H1 (cell line): ENCODE measurements around the gene AKR1C3. TPM values are rescaled to one million over a fixed set of nuclear protein-coding genes. Genes with fewer than 3 reads are reported as not detected.

Experiments used
- CTCF ChIA-PET: fragments of 300-600 bp; sonication (Branson Sonifier 250); formaldehyde crosslinking; loops from one replicate; lab custom pipeline; 2021; ENCODE audit not compliant: partially characterized antibody; lab: Charles Lee
- POLR2A ChIA-PET: fragments of 300-600 bp; sonication (Branson Sonifier 250); formaldehyde crosslinking; loops from one replicate; lab custom pipeline; 2021; ENCODE audit warnings: inconsistent platforms; ENCODE audit not compliant: partially characterized antibody; lab: Charles Lee
- DNase-seq, 2 experiments: peaks; one replicate each; pipeline versions ENCODE4 v3.0.0 to v3.0.0-alpha.2; 2010 to 2022; ENCODE audit warnings: low spot score in 2 of 2, low read depth in 1 of 2, mixed read lengths in 1 of 2
- FAIRE-seq: peaks from 2 replicates; lab custom pipeline; 2011; peaks lifted over from hg19 to GRCh38; lab: Jason Lieb, UNC
- H2AFZ ChIP-seq: 2 replicates; pipeline ENCODE4 v1.8.1; 2012; ENCODE audit warnings: low read length, inconsistent platforms
- H2AK5ac ChIP-seq: 2 replicates; pipeline ENCODE4 v1.6.1; 2013; ENCODE audit warnings: low read depth, low read length
- H2BK120ac ChIP-seq: replicated peaks from 2 replicates; pipeline ENCODE3; 2013; ENCODE audit warnings: low read depth, low read length, inconsistent platforms
- H2BK12ac ChIP-seq: 2 replicates; pipeline ENCODE4 v1.6.1; 2013; ENCODE audit warnings: low read depth, low read length
- H2BK15ac ChIP-seq: 2 replicates; pipeline ENCODE4 v1.6.1; 2013; ENCODE audit warnings: low read length
- H2BK20ac ChIP-seq: 2 replicates; pipeline ENCODE4 v1.6.1; 2013; ENCODE audit warnings: low read length
- H2BK5ac ChIP-seq: 2 replicates; pipeline ENCODE4 v1.6.1; 2013; ENCODE audit warnings: low read depth, low read length
- H3K14ac ChIP-seq: 2 replicates; pipeline ENCODE4 v1.6.1; 2013; ENCODE audit warnings: inconsistent platforms; ENCODE audit not compliant: insufficient read length
- H3K18ac ChIP-seq: 2 replicates; pipeline ENCODE4 v1.6.1; 2013; ENCODE audit warnings: low read length; ENCODE audit errors: extremely low read depth
- H3K23ac ChIP-seq: 2 replicates; pipeline ENCODE4 v1.6.1; 2013; ENCODE audit warnings: inconsistent platforms; ENCODE audit not compliant: insufficient read length
- H3K23me2 ChIP-seq: 2 replicates; pipeline ENCODE4 v1.6.1; 2013; ENCODE audit warnings: low read depth, low read length
- H3K27ac ChIP-seq: 2 replicates; pipeline ENCODE4 v1.6.1; 2011; ENCODE audit warnings: low read depth, low read length, inconsistent platforms
- H3K27me3 ChIP-seq, 4 experiments: replicated peaks in 1 of 4; 1 replicate in 1 of 4; 2 replicates in 3 of 4; pipeline versions ENCODE4 v1.6.1 to v1.8.1; 2011 to 2013; ENCODE audit warnings: low read length in 3 of 4, mild to moderate bottlenecking in 3 of 4, inconsistent platforms in 2 of 4, mixed read lengths in 2 of 4, moderate library complexity in 1 of 4; ENCODE audit not compliant: control insufficient read depth in 3 of 4, insufficient read depth in 3 of 4; ENCODE audit errors: extremely low read depth in 1 of 4
- H3K36me3 ChIP-seq, 4 experiments: 2 replicates each; pipeline versions ENCODE4 v1.6.1 to v1.8.1; 2011 to 2013; ENCODE audit warnings: mild to moderate bottlenecking in 4 of 4, low read length in 3 of 4, moderate library complexity in 2 of 4, control low read depth in 1 of 4, inconsistent platforms in 1 of 4; ENCODE audit not compliant: insufficient read depth in 4 of 4, control insufficient read depth in 2 of 4
- H3K4ac ChIP-seq: replicated peaks from 2 replicates; pipeline ENCODE3; 2013; ENCODE audit warnings: low read length, low read depth, mixed read lengths, inconsistent platforms; ENCODE audit not compliant: insufficient read length
- H3K4me1 ChIP-seq, 4 experiments: replicated peaks in 1 of 4; 1 replicate in 1 of 4; 2 replicates in 3 of 4; pipeline versions ENCODE4 v1.6.1 to v1.8.1; 2011 to 2013; ENCODE audit warnings: low read length in 3 of 4, inconsistent platforms in 2 of 4, mixed read lengths in 1 of 4; ENCODE audit not compliant: insufficient read depth in 4 of 4, control insufficient read depth in 3 of 4
- H3K4me2 ChIP-seq, 2 experiments: 2 replicates each; pipeline versions ENCODE4 v1.6.1 to v1.8.1; 2011 to 2013; ENCODE audit warnings: low read depth in 2 of 2, low read length in 2 of 2, control low read depth in 1 of 2, inconsistent platforms in 1 of 2, mild to moderate bottlenecking in 1 of 2; ENCODE audit not compliant: insufficient read depth in 1 of 2
- H3K4me3 ChIP-seq, 4 experiments: fragments of 200-600, 300-600 bp in 1 of 4; sonication (generic), shearing (Covaris generic), sonication (Bioruptor Twin) in 1 of 4; 2 replicates each; pipeline versions ENCODE4 v1.5.1 to v1.8.1; 2011 to 2016; ENCODE audit warnings: low read length in 4 of 4, low read depth in 3 of 4, control low read depth in 2 of 4, inconsistent platforms in 2 of 4, mild to moderate bottlenecking in 2 of 4, mixed read lengths in 1 of 4, moderate library complexity in 1 of 4; ENCODE audit not compliant: insufficient read depth in 2 of 4; ENCODE audit errors: extremely low read depth in 1 of 4
- H3K56ac ChIP-seq: replicated peaks from 2 replicates; pipeline ENCODE3; 2013; ENCODE audit warnings: low read depth, mild to moderate bottlenecking, mixed read lengths, low read length, inconsistent platforms; ENCODE audit not compliant: insufficient read length
- H3K79me1 ChIP-seq: 2 replicates; pipeline ENCODE4 v1.6.1; 2013; ENCODE audit warnings: low read depth, low read length, control low read depth
- H3K79me2 ChIP-seq, 2 experiments: 2 replicates each; pipeline versions ENCODE4 v1.6.1 to v1.8.1; 2012 to 2013; ENCODE audit warnings: low read length in 2 of 2, mild to moderate bottlenecking in 2 of 2, inconsistent platforms in 1 of 2; ENCODE audit not compliant: insufficient read depth in 2 of 2, control insufficient read depth in 1 of 2
- H3K9ac ChIP-seq, 4 experiments: replicated peaks in 1 of 4; 1 replicate in 1 of 4; 2 replicates in 3 of 4; pipeline versions ENCODE4 v1.6.1 to v1.8.1; 2011 to 2013; ENCODE audit warnings: low read depth in 3 of 4, low read length in 3 of 4, control low read depth in 2 of 4, mild to moderate bottlenecking in 2 of 4, moderate library complexity in 2 of 4, inconsistent platforms in 1 of 4; ENCODE audit errors: extremely low read depth in 1 of 4
- H3K9me3 ChIP-seq, 2 experiments: 2 replicates each; pipeline versions ENCODE4 v1.6.1 to v1.8.1; 2012 to 2013; ENCODE audit warnings: mild to moderate bottlenecking in 2 of 2, moderate library complexity in 2 of 2, control low read depth in 1 of 2, inconsistent platforms in 1 of 2, low read depth in 1 of 2, low read length in 1 of 2, mixed read lengths in 1 of 2; ENCODE audit not compliant: insufficient read depth in 2 of 2
- H4K20me1 ChIP-seq, 2 experiments: replicated peaks in 1 of 2; 2 replicates each; pipeline versions ENCODE3 to v1.8.1; 2011 to 2013; ENCODE audit warnings: inconsistent platforms in 2 of 2, low read length in 2 of 2, mild to moderate bottlenecking in 1 of 2; ENCODE audit not compliant: insufficient read depth in 2 of 2, control insufficient read depth in 1 of 2
- H4K5ac ChIP-seq: 2 replicates; pipeline ENCODE4 v1.6.1; 2013; ENCODE audit warnings: low read length, low read depth, mixed read lengths, inconsistent platforms; ENCODE audit not compliant: insufficient read length
- H4K8ac ChIP-seq: 2 replicates; pipeline ENCODE4 v1.8.0; 2013; ENCODE audit warnings: mild to moderate bottlenecking, moderate library complexity, low read length, inconsistent platforms; ENCODE audit not compliant: insufficient read depth; ENCODE audit errors: extremely low read depth
- H4K91ac ChIP-seq: replicated peaks from 2 replicates; pipeline ENCODE3; 2013; ENCODE audit warnings: low read length, mixed read lengths, inconsistent platforms; ENCODE audit not compliant: insufficient read length
- EGR1 ChIP-seq: IDR thresholded peaks from 2 replicates; pipeline ENCODE4 v1.6.1; 2011; ENCODE audit warnings: low read depth, low read length, borderline replicate concordance
- EP300 ChIP-seq, 2 experiments: IDR thresholded peaks; 1 replicate in 1 of 2; 2 replicates in 1 of 2; pipeline ENCODE4 v1.6.1; 2011 to 2012; ENCODE audit warnings: low read depth in 2 of 2, low read length in 2 of 2, mild to moderate bottlenecking in 2 of 2, borderline replicate concordance in 1 of 2, inconsistent platforms in 1 of 2, moderate library complexity in 1 of 2
- MAFK ChIP-seq: IDR thresholded peaks from 2 replicates; pipeline ENCODE4 v1.6.1; 2012; ENCODE audit warnings: low read depth, mild to moderate bottlenecking, improper control_type of control experiment, low read length
- MAX ChIP-seq: IDR thresholded peaks from 2 replicates; pipeline ENCODE4 v1.6.1; 2012; ENCODE audit warnings: inconsistent platforms
- POU5F1 ChIP-seq: IDR thresholded peaks from 2 replicates; pipeline ENCODE4 v1.6.1; 2011; ENCODE audit warnings: low read depth, mild to moderate bottlenecking, low read length, moderate library complexity
- SIN3A ChIP-seq, 2 experiments: IDR thresholded peaks in 1 of 2; conservative IDR thresholded peaks in 1 of 2; 2 replicates each; pipeline ENCODE4 v1.6.1; 2011 to 2012; ENCODE audit warnings: low read length in 2 of 2, improper control_type of control experiment in 1 of 2, low read depth in 1 of 2, mild to moderate bottlenecking in 1 of 2
- SP2 ChIP-seq: IDR thresholded peaks from 2 replicates; pipeline ENCODE4 v1.6.1; 2012; ENCODE audit warnings: mild to moderate bottlenecking, low read length, inconsistent platforms
- SUZ12 ChIP-seq: fragments of 200-600 bp; sonication (generic); IDR thresholded peaks from 2 replicates; pipeline ENCODE4 v1.6.1; 2012; ENCODE audit warnings: mild to moderate bottlenecking, inconsistent platforms, low read length, moderate library complexity, mixed read lengths
- TAF1 ChIP-seq: IDR thresholded peaks from 2 replicates; pipeline ENCODE4 v1.6.1; 2011; ENCODE audit warnings: mild to moderate bottlenecking, low read depth, low read length
- YY1 ChIP-seq: IDR thresholded peaks from 2 replicates; pipeline ENCODE4 v1.6.1; 2011; ENCODE audit warnings: low read depth, mild to moderate bottlenecking, low read length
- ZNF274 ChIP-seq: IDR thresholded peaks from 2 replicates; pipeline ENCODE4 v1.7.0; 2012; ENCODE audit warnings: low read length, borderline replicate concordance; ENCODE audit errors: extremely low read depth
- WGBS, 2 experiments: shearing (Covaris generic) in 1 of 2; methylation state at CpG; one replicate each; pipeline versions ENCODE4 v1.1.6 to v1.1.7; 2013 to 2015; ENCODE audit warnings: low lambda C conversion rate in 2 of 2, mixed read lengths in 2 of 2, inconsistent platforms in 1 of 2, low coverage in 1 of 2, missing lambda C conversion rate in 1 of 2; ENCODE audit not compliant: insufficient replicate concordance in 2 of 2, insufficient coverage in 1 of 2, insufficient read length in 1 of 2; ENCODE audit errors: extremely low coverage in 1 of 2, missing lambda C conversion rate in 1 of 2; 5-methylcytosine and 5-hydroxymethylcytosine counted together
- polyA plus RNA-seq, 7 experiments: library from polyadenylated mRNA; depleted of rRNA in 3 of 7; stranded (reverse) in 5 of 7; unstranded in 2 of 7; fragments of >200 nt in 5 of 7; fragments of 200-250 nt in 2 of 7; gene quantifications; 1 replicate in 5 of 7; 2 replicates in 1 of 7; 4 replicates in 1 of 7; pipeline versions ENCODE4 v1.2.1 to v1.2.3, GENCODE V29; 2011 to 2013; ENCODE audit warnings: missing spikeins in 2 of 7, mixed read lengths in 2 of 7
- total RNA-seq: library from RNA; stranded (reverse); fragmentation: NEBNext Ultra II Directional; extraction: Animal tissue kit (Norgen Biotek cat#: 25700); gene quantifications from 2 replicates; pipeline ENCODE4 v1.2.1, GENCODE V29; 2021
- TF ChIP-seq, protein P1 (sequence below), 3 experiments: IDR thresholded peaks; 1 replicate in 2 of 3; 2 replicates in 1 of 3; pipeline versions ENCODE4 v1.5.1 to v1.6.1; 2011; ENCODE audit warnings: low read length in 3 of 3, mild to moderate bottlenecking in 3 of 3, inconsistent platforms in 2 of 3, low read depth in 1 of 3, moderate library complexity in 1 of 3; ENCODE audit not compliant: insufficient read depth in 1 of 3; ENCODE audit errors: control extremely low read depth in 1 of 3

AKR1C3 gene
- total and polyA plus RNA-seq, 2 of the 8 experiments (the other 6 are each of a cell fraction or from before 2014, with no cell fraction given): 4.6 to 6.9 TPM

DNA sequence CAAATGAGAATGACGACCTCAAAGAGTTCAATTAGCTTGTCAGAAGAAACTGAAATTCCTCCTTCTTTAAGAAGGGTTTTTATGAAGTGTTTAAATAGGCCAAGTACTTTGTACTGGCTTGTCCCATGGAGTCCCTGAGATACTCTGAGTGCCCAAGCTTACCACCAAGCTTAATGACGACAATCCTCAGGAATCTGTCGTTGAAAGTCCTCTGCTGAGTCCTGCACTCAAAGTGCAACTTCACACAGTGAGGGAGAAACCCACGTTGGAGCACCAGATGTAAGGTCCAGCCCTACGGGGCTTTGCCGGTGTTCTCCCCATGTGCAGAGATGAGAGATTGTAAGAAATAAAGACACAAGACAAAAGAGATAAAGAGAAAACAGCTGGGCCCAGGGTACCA is 47.8 kb upstream of the AKR1C3 start:
- FAIRE-seq (no peak), DNase-seq (no peak)
- Histone ChIP-seq H3K36me3 (no peaks in the 10 kb centered on the region), H3K56ac (no peak overlapping the region), H2AFZ (no peak overlapping the region), H3K79me2 (no peaks in the 10 kb centered on the region), H3K4me2 (no peak overlapping the region), H3K18ac (no peak overlapping the region), H3K9me3 (no peaks in the 10 kb centered on the region; a peak in 1 of 4 replicates), H3K4me1 (no peaks in the 10 kb centered on the region), H3K23ac (no peak overlapping the region), H3K4me3 (no peak overlapping the region), H2BK20ac (no peak overlapping the region), H3K14ac (no peak overlapping the region), H2BK12ac (no peak overlapping the region), H3K4ac (no peak overlapping the region), H2BK120ac (no peak overlapping the region), H4K5ac (no peak overlapping the region), H4K20me1 (no peaks in the 10 kb centered on the region), H4K8ac (no peak overlapping the region), H3K23me2 (no peaks in the 10 kb centered on the region), H3K9ac (no peak overlapping the region), H2BK5ac (no peak overlapping the region), H3K27me3 (no peaks in the 10 kb centered on the region), H4K91ac (no peak overlapping the region), H3K27ac (no peak overlapping the region), H2AK5ac (no peak overlapping the region), H3K79me1 (no peaks in the 10 kb centered on the region), H2BK15ac (no peak overlapping the region)
- POLR2A ChIA-PET: no interaction called here
- WGBS, 2 experiments: 86% methylated on average over 6 of the region's 6 CpGs; no CpG with 5 or more reads in 1 of the 2 experiments
- CTCF ChIA-PET: interaction anchor here (1.4 kb wide), 1 partner anchor 10 kb away, joined by 3 read pairs; no protein-coding TSS in a partner anchor
- TF ChIP-seq ZNF274: no peak
- no peak for TF ChIP-seq MAX
- TF ChIP-seq SP2: no peak
- TF ChIP-seq, protein P1, sequence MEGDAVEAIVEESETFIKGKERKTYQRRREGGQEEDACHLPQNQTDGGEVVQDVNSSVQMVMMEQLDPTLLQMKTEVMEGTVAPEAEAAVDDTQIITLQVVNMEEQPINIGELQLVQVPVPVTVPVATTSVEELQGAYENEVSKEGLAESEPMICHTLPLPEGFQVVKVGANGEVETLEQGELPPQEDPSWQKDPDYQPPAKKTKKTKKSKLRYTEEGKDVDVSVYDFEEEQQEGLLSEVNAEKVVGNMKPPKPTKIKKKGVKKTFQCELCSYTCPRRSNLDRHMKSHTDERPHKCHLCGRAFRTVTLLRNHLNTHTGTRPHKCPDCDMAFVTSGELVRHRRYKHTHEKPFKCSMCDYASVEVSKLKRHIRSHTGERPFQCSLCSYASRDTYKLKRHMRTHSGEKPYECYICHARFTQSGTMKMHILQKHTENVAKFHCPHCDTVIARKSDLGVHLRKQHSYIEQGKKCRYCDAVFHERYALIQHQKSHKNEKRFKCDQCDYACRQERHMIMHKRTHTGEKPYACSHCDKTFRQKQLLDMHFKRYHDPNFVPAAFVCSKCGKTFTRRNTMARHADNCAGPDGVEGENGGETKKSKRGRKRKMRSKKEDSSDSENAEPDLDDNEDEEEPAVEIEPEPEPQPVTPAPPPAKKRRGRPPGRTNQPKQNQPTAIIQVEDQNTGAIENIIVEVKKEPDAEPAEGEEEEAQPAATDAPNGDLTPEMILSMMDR (IDR thresholded peaks at IDR 0.05; ENCODE audit: control extremely low read depth in 1 of 3, insufficient read depth in 1 of 3, low read depth in 1 of 3, low read length in 3 of 3): no peak
- no peak for TF ChIP-seq EP300 (IDR thresholded peaks at IDR 0.05; ENCODE audit: borderline replicate concordance in 1 of 2, low read depth in 2 of 2, low read length in 2 of 2)
- TF ChIP-seq SIN3A (conservative IDR thresholded peaks at IDR 0.05 in 1 of 2, IDR thresholded peaks at IDR 0.05 in 1 of 2; ENCODE audit: low read depth in 1 of 2, low read length in 2 of 2): no peak
- TF ChIP-seq MAFK: no peak
- TF ChIP-seq YY1: no peak
- TF ChIP-seq SUZ12: no peak
- no peak for TF ChIP-seq POU5F1
- TF ChIP-seq EGR1: no peak
- TF ChIP-seq TAF1: no peak
